T-cell (primary cell): ENCODE data around the gene CEP170B. TPM values are rescaled to one million over a fixed set of nuclear protein-coding genes. Genes with fewer than 3 reads are reported as not detected.

Experiments
- ATAC-seq, 4 experiments: fragments of 200-7000 bp in 3 of 4; fragments of 150-1000 bp in 1 of 4; cut with Tn5 transposase; replicated peaks in 1 of 4; 1 replicate in 3 of 4; 2 replicates in 1 of 4; pipeline ENCODE4 v1.10.0; 2021; ENCODE audit warnings: moderate library complexity in 3 of 4, mild to moderate bottlenecking in 2 of 4, moderate number of reproducible peaks in 1 of 4
- CTCF ChIA-PET, 2 donors: fragments of 300-600 bp; sonication (Branson Sonifier 250); formaldehyde crosslinking; loops; one replicate each; lab custom pipeline; 2022; ENCODE audit warnings: antibody characterized with exemption in 2 of 2; lab: Charles Lee
- POLR2A ChIA-PET, 2 donors: fragments of 300-600 bp; sonication (Branson Sonifier 250); formaldehyde crosslinking; loops; one replicate each; lab custom pipeline; 2022; ENCODE audit warnings: antibody characterized with exemption in 2 of 2; lab: Charles Lee
- DNase-seq, 35 experiments: peaks; one replicate each; pipeline versions ENCODE4 v3.0.0 to v3.0.0-alpha.2; 2013 to 2023
- H3K27ac ChIP-seq: one replicate; pipeline ENCODE4 v1.5.1; 2013; ENCODE audit warnings: low read length
- H3K27me3 ChIP-seq, 2 experiments: replicated peaks in 1 of 2; 1 replicate in 1 of 2; 2 replicates in 1 of 2; pipeline versions ENCODE4 v1.6.1 to v1.7.0; 2013; ENCODE audit warnings: low read length in 1 of 2, mixed read lengths in 1 of 2; ENCODE audit not compliant: control insufficient read depth in 2 of 2, insufficient read depth in 2 of 2; ENCODE audit errors: extremely low read depth in 1 of 2
- H3K36me3 ChIP-seq, 2 donors: 1 replicate in 1 of 2; 2 replicates in 1 of 2; pipeline versions ENCODE4 v1.6.1 to v1.7.0; 2013; ENCODE audit warnings: low read length in 1 of 2; ENCODE audit not compliant: control insufficient read depth in 2 of 2, insufficient read depth in 1 of 2; ENCODE audit errors: extremely low read depth in 1 of 2
- H3K4me1 ChIP-seq, 2 experiments: 1 replicate in 1 of 2; 2 replicates in 1 of 2; pipeline versions ENCODE4 v1.6.1 to v1.7.0; 2013; ENCODE audit warnings: low read length in 2 of 2, mixed read lengths in 1 of 2; ENCODE audit not compliant: insufficient read depth in 2 of 2, control insufficient read depth in 1 of 2; ENCODE audit errors: extremely low read depth in 1 of 2
- H3K4me3 ChIP-seq, 2 donors: 1 replicate in 1 of 2; 2 replicates in 1 of 2; pipeline versions ENCODE4 v1.5.1 to v1.7.0; 2013; ENCODE audit warnings: mild to moderate bottlenecking in 2 of 2, low read length in 1 of 2, moderate library complexity in 1 of 2; ENCODE audit not compliant: control insufficient read depth in 1 of 2; ENCODE audit errors: extremely low read depth in 1 of 2
- H3K9me3 ChIP-seq: 2 replicates; pipeline ENCODE4 v1.7.0; 2013
- H3K27ac Mint-ChIP-seq, 2 donors: one replicate each; pipeline ENCODE4 v1.8.0; 2020 to 2021; ENCODE audit warnings: mild to moderate bottlenecking in 2 of 2, mixed read lengths in 2 of 2
- H3K27me3 Mint-ChIP-seq, 2 donors: one replicate each; pipeline ENCODE4 v1.8.0; 2021 to 2022; ENCODE audit warnings: mixed read lengths in 2 of 2
- H3K36me3 Mint-ChIP-seq: one replicate; pipeline ENCODE4 v1.8.0; 2021; ENCODE audit warnings: mixed read lengths
- H3K4me1 Mint-ChIP-seq, 3 donors: one replicate each; pipeline ENCODE4 v1.8.0; 2020 to 2022; ENCODE audit warnings: mixed read lengths in 3 of 3, mild to moderate bottlenecking in 1 of 3
- H3K4me3 Mint-ChIP-seq, 3 donors: one replicate each; pipeline ENCODE4 v1.8.0; 2020 to 2022; ENCODE audit warnings: mild to moderate bottlenecking in 3 of 3, mixed read lengths in 3 of 3, moderate library complexity in 3 of 3
- H3K9me3 Mint-ChIP-seq, 3 donors: one replicate each; pipeline ENCODE4 v1.8.0; 2020 to 2022; ENCODE audit warnings: mixed read lengths in 3 of 3
- WGBS: methylation state at CpG from one replicate; pipeline ENCODE4 v1.1.5; 2013; ENCODE audit warnings: missing lambda C conversion rate; ENCODE audit not compliant: insufficient coverage; 5-methylcytosine and 5-hydroxymethylcytosine counted together
- total RNA-seq, 35 experiments: library from RNA in 6 of 35; stranded (reverse) in 6 of 35; fragments of 120-200 nt in 1 of 35; gene quantifications; one replicate each; pipeline versions ENCODE4 v1.2.1 to v1.2.4 and lab custom pipeline; 2013 to 2026

The CEP170B gene
- total RNA-seq, 5 donors from 2014 or later (not counting 1 experiment from before 2014, with no cell fraction given): 2.8 to 11.2 (median 6.9) TPM

DNA sequence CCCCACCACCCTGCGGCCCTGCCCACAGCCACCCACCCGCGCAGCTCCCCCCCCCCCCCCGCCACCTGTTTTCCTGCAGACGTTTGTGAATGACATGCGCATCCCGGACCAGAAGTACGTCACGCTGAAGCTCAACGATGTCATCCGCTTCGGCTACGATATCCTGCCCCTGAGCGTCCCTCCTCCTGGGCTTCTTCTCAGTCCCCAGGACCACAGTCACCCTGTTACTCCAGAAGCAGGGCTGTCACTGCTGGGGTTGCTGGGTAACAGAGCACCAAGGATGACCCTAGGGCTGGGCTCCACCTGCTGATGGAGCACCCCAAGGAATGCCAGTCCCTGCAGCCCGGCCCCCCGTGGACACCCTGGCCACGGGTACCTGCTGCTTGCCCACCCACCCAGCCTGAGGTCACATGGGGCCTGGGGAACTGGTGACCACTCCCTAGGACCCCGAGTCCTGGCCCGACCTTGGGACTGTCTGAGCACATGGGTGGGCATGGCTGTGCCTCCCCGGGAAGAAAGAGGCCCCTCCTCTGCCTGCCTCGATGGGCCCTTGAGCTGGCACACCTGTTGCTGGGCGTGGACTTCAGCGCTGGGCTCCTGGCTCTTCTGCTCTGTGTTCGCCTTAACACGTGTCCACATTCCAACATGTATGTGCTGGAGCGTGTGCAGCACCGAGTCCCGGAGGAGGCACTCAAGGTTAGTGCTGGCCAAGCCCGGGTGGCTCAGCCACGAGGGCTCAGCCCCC lies 12.9 kb downstream of the CEP170B start:
- Histone ChIP-seq H3K27ac (no peak overlapping the region), H3K36me3 (no peaks in the 10 kb centered on the region), H3K4me3 (no peak overlapping the region), H3K9me3 (no peaks in the 10 kb centered on the region), H3K4me1 (peaks cover 0 to under 1% of the 10 kb centered on the region in 2 experiments), H3K27me3 (peaks cover 0 to 29% of the 10 kb centered on the region in 2 experiments)
- peaks cover 5% of the 10 kb centered on the region for H3K36me3 Mint-ChIP-seq
- H3K4me1 Mint-ChIP-seq: peaks cover 0 to 3% (median under 1%) of the 10 kb centered on the region in 3 donors
- H3K27ac Mint-ChIP-seq: no peak overlapping the region
- ATAC-seq: no peak
- DNase-seq: no peak
- no peak overlapping the region for H3K4me3 Mint-ChIP-seq
- no peaks in the 10 kb centered on the region for H3K9me3 Mint-ChIP-seq
- CTCF ChIA-PET: no interaction called here
- 79% methylated on average over 26 of the region's 30 CpGs for WGBS
- H3K27me3 Mint-ChIP-seq: peaks cover 0 to under 1% of the 10 kb centered on the region in 2 donors
- POLR2A ChIA-PET: no interaction called here

- Mint-ChIP-seq H3K4me3 (no peak overlapping the region), H3K27me3 (no peaks in the 10 kb centered on the region), H3K9me3 (no peaks in the 10 kb centered on the region), H3K36me3 (peaks cover 5% of the 10 kb centered on the region), H3K27ac (no peak overlapping the region), H3K4me1 (no peaks in the 10 kb centered on the region)
- H3K9me3 ChIP-seq: no peaks in the 10 kb centered on the region
- H3K4me3 ChIP-seq: no peak overlapping the region
- WGBS: 84% methylated on average over 12 of the region's 14 CpGs
- ChIA-PET CTCF (no interaction called here), POLR2A (no interaction called here)
- ATAC-seq (no peak), DNase-seq (no peak)
- H3K4me1 ChIP-seq: no peaks in the 10 kb centered on the region
- no peak overlapping the region for H3K27ac ChIP-seq
- H3K36me3 ChIP-seq: no peaks in the 10 kb centered on the region
- H3K27me3 ChIP-seq: peaks cover 0 to 23% of the 10 kb centered on the region in 2 experiments
Measured at GRCh38 chr14:104878582-104878981, 13.5 kb downstream of the CEP170B start.

- no peak overlapping the region for H3K4me3 Mint-ChIP-seq
- H3K27me3 ChIP-seq: peaks cover 0 to 16% of the 10 kb centered on the region in 2 experiments
- H3K27ac Mint-ChIP-seq: no peak overlapping the region
- no peak overlapping the region for H3K4me3 ChIP-seq
- H3K27me3 Mint-ChIP-seq: no peaks in the 10 kb centered on the region
- no peak for DNase-seq
- CTCF ChIA-PET: no interaction called here
- no peak overlapping the region for H3K27ac ChIP-seq
- peaks cover 5% of the 10 kb centered on the region for H3K36me3 Mint-ChIP-seq
- H3K4me1 ChIP-seq: no peaks in the 10 kb centered on the region
- H3K9me3 Mint-ChIP-seq: no peaks in the 10 kb centered on the region
- H3K4me1 Mint-ChIP-seq: no peaks in the 10 kb centered on the region
- WGBS: 78% methylated on average over 29 of the region's 29 CpGs
- no peak for ATAC-seq
- no peaks in the 10 kb centered on the region for H3K36me3 ChIP-seq
- no peaks in the 10 kb centered on the region for H3K9me3 ChIP-seq
- POLR2A ChIA-PET: no interaction called here
Measured at GRCh38 chr14:104879201-104879982, 14.3 kb downstream of the CEP170B start.

DNA sequence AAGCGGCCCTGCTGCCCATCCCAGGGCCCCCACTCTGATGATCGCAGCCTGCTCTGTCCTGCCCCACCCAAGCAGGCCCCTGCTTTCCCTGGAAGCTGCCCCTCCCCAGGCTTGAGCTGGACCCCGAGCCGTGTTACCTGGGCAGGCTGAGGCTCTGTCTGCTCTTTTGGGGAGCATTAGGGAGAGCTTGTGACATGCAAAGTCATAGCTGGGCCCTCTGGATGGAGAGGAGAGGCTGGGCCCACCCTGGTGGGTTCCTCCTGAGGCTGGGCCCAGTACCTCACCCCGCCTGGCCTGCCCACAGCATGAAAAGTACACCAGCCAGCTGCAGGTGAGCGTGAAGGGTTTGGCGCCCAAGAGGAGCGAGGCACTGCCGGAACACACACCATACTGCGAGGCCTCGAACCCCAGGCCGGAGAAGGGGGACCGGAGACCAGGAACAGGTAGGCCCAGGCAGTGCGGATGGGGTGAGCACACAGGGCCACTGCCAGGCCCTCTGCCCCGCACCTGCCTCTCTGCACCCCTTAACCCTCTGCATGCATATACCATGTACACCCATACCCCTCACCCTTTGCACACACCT lies 15.0 kb downstream of the CEP170B start:
- 89% methylated on average over 14 of the region's 15 CpGs for whole genome bisulfite sequencing

GRCh38 chr14:104880584-104881210 lies 15.6 kb downstream of the CEP170B start:
- Histone ChIP-seq H3K27me3 (peaks cover 0 to 4% of the 10 kb centered on the region in 2 experiments), H3K4me3 (no peak overlapping the region), H3K27ac (no peak overlapping the region), H3K9me3 (no peaks in the 10 kb centered on the region), H3K4me1 (no peaks in the 10 kb centered on the region), H3K36me3 (no peaks in the 10 kb centered on the region)
- CTCF ChIA-PET: no interaction called here
- H3K4me1 Mint-ChIP-seq: no peaks in the 10 kb centered on the region
- POLR2A ChIA-PET: no interaction called here
- H3K36me3 Mint-ChIP-seq: peaks cover 5% of the 10 kb centered on the region
- ATAC-seq (no peak), DNase-seq (no peak)
- no peaks in the 10 kb centered on the region for H3K9me3 Mint-ChIP-seq
- H3K27ac Mint-ChIP-seq: no peak overlapping the region
- H3K4me3 Mint-ChIP-seq: no peak overlapping the region
- H3K27me3 Mint-ChIP-seq: no peaks in the 10 kb centered on the region
- WGBS: 71% methylated on average over 6 of the region's 7 CpGs

More for the DNA sequence above, 15.0 kb downstream of the CEP170B start:
- ATAC-seq (no peak), DNase-seq (no peak)
- Mint-ChIP-seq H3K27me3 (no peaks in the 10 kb centered on the region), H3K36me3 (peaks cover 5% of the 10 kb centered on the region), H3K27ac (no peak overlapping the region), H3K9me3 (no peaks in the 10 kb centered on the region), H3K4me3 (no peak overlapping the region), H3K4me1 (no peaks in the 10 kb centered on the region)
- Histone ChIP-seq H3K36me3 (no peaks in the 10 kb centered on the region), H3K27ac (no peak overlapping the region), H3K4me3 (no peak overlapping the region), H3K4me1 (no peaks in the 10 kb centered on the region), H3K27me3 (peaks cover 0 to 10% of the 10 kb centered on the region in 2 experiments), H3K9me3 (no peaks in the 10 kb centered on the region)
- POLR2A ChIA-PET: no interaction called here
- CTCF ChIA-PET: no interaction called here

DNA sequence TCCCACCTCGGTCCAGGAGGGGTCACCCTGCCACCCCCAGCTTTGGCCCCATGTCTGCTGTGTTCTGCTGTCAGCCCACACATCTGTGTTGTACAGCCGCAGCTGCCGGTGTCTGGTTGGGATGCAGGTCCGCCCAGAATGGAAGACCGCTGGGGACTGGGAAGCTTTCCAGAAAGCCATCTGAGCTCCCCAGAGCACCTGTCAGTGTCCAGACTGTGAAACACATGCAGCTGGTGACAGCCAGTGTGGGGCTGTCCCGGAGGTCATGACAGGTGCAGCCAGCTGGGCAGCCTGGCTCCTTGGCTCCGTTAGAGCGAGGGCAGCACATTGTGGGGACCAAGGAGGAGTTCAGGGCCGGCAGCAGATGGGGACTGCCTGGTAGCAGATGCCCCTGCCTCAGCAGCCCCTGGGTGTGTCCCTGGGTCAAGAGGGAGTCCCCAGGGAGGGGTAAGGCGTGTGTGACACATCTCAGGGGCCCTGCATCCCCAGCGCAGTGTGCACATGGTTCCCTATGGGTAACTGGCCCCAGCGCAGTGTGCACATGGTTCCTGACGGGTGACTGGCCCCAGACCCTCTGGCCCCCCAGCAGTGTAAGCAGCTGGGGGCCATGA lies 16.4 kb downstream of the CEP170B start:
- ATAC-seq (no peak), DNase-seq (no peak)
- POLR2A ChIA-PET: no interaction called here
- Mint-ChIP-seq H3K9me3 (no peaks in the 10 kb centered on the region), H3K4me3 (no peak overlapping the region), H3K4me1 (no peaks in the 10 kb centered on the region), H3K36me3 (peaks cover 5% of the 10 kb centered on the region), H3K27me3 (no peaks in the 10 kb centered on the region), H3K27ac (no peak overlapping the region)
- Histone ChIP-seq H3K9me3 (no peaks in the 10 kb centered on the region), H3K4me3 (no peak overlapping the region), H3K27me3 (peaks cover 0 to 3% of the 10 kb centered on the region in 2 experiments), H3K27ac (no peak overlapping the region), H3K36me3 (no peaks in the 10 kb centered on the region), H3K4me1 (no peaks in the 10 kb centered on the region)
- 78% methylated on average over 10 of the region's 13 CpGs for WGBS
- CTCF ChIA-PET: no interaction called here
